Measurements from ENCODE around the gene HIVEP3.

DNA sequence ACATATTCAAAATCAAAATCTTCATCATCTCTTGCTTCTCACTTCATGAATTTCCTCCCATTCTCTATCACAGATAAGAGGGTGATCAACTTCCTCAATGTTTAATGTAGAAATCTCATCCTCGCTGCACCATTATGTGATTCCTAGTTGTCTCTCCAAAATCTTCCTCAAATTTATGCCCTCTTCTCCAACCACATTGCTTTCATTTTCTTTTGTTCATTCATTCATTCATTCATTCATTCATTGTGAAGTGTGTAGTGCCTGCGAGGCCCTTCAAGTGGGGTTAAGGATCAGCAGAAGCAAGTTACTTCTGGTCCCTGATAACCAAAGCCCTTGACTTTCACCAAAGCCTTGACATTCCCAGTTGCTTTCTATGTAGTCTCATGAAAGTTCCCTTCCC lies 33.5 kb upstream of the HIVEP3 start:
- TF ChIP-seq, protein P1, sequence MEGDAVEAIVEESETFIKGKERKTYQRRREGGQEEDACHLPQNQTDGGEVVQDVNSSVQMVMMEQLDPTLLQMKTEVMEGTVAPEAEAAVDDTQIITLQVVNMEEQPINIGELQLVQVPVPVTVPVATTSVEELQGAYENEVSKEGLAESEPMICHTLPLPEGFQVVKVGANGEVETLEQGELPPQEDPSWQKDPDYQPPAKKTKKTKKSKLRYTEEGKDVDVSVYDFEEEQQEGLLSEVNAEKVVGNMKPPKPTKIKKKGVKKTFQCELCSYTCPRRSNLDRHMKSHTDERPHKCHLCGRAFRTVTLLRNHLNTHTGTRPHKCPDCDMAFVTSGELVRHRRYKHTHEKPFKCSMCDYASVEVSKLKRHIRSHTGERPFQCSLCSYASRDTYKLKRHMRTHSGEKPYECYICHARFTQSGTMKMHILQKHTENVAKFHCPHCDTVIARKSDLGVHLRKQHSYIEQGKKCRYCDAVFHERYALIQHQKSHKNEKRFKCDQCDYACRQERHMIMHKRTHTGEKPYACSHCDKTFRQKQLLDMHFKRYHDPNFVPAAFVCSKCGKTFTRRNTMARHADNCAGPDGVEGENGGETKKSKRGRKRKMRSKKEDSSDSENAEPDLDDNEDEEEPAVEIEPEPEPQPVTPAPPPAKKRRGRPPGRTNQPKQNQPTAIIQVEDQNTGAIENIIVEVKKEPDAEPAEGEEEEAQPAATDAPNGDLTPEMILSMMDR (IDR thresholded peaks at IDR 0.05; ENCODE audit: insufficient read depth, low read length) = no peak
- no peak for TF ChIP-seq SPI1 (IDR thresholded peaks at IDR 0.05; ENCODE audit: borderline replicate concordance, low read depth)
- no peak for TF ChIP-seq GABPA (IDR thresholded peaks at IDR 0.05; ENCODE audit: low read depth)
- no peak for TF ChIP-seq POLR2AphosphoS5 (IDR thresholded peaks at IDR 0.05; ENCODE audit: low read depth)
